ENCODE results near the gene PPFIA1. TPM values are rescaled to one million over a fixed set of nuclear protein-coding genes. Genes with fewer than 3 reads are reported as not detected.

PPFIA1 gene
- total and polyA plus RNA-seq, 3 donors from 2014 or later, result 110 to 144 (median 125) TPM

- intact Hi-C loops (cut with DNase I; ENCODE audit: low total_unique reads), result no loop called here
- 1 to 2% methylated on average over 41 to 42 of the region's 42 CpGs for WGBS, 2 donors
These were observed 128.6 kb downstream of the PPFIA1 start for GRCh38 chr11:70398834-70399680.

GRCh38 chr11:70399681-70400112 is 129.2 kb downstream of the PPFIA1 start:
- intact Hi-C loops (cut with DNase I; ENCODE audit: low total_unique reads), result no loop called here

More at GRCh38 chr11:70398834-70399680, 128.6 kb downstream of the PPFIA1 start:
- H3K4me1 ChIP-seq, result peaks cover 34% of the 10 kb centered on the region
- peak; percentile 32 for DNase-seq
- H3K9me3 ChIP-seq, result no peaks in the 10 kb centered on the region
- TF ChIP-seq POLR2A (IDR thresholded peaks at IDR 0.05), result no peak
- no peak for TF ChIP-seq CTCF (IDR thresholded peaks at IDR 0.05)
- peak overlapping the region; percentile 86 to 89 for H3K27ac ChIP-seq
- no peaks in the 10 kb centered on the region for H3K27me3 ChIP-seq
- peak overlapping the region; percentile 96 to 97 for H3K4me3 ChIP-seq
- no peaks in the 10 kb centered on the region for H3K36me3 ChIP-seq (ENCODE audit: low read depth, missing control alignments)

GRCh38 chr11:70400643-70401042 is 130.2 kb downstream of the PPFIA1 start:
- intact Hi-C loops (cut with DNase I; ENCODE audit: low total_unique reads), result no loop called here
- peak overlapping the region; percentile 86 to 89 for H3K27ac ChIP-seq
- no peak for DNase-seq
- H3K9me3 ChIP-seq, result no peaks in the 10 kb centered on the region
- no peaks in the 10 kb centered on the region for H3K36me3 ChIP-seq (ENCODE audit: low read depth, missing control alignments)
- no peak overlapping the region for H3K4me3 ChIP-seq
- 56 to 68% methylated on average over 8 of the region's 8 CpGs for WGBS, 2 donors
- no peaks in the 10 kb centered on the region for H3K27me3 ChIP-seq
- no peak for TF ChIP-seq POLR2A (IDR thresholded peaks at IDR 0.05)
- no peak for TF ChIP-seq CTCF (IDR thresholded peaks at IDR 0.05)
- H3K4me1 ChIP-seq, result peaks cover 37% of the 10 kb centered on the region

More at GRCh38 chr11:70399681-70400112, 129.2 kb downstream of the PPFIA1 start:
- DNase-seq, result peak; percentile 92
- Histone ChIP-seq H3K4me1 (peaks cover 34% of the 10 kb centered on the region), H3K9me3 (no peaks in the 10 kb centered on the region), H3K27me3 (no peaks in the 10 kb centered on the region), H3K36me3 (ENCODE audit: low read depth, missing control alignments) (no peaks in the 10 kb centered on the region), H3K27ac (peak overlapping the region; percentile 86 to 89), H3K4me3 (peak overlapping the region; percentile 96 to 97)
- 0 to 1% methylated on average over 1 to 16 of the region's 16 CpGs for WGBS, 2 donors
- TF ChIP-seq POLR2A (IDR thresholded peaks at IDR 0.05), result no peak

- Histone ChIP-seq H3K27ac (peak overlapping the region in 1 of 2 donors; percentile 11), H3K4me1 (peaks cover 38% of the 10 kb centered on the region), H3K4me3 (no peak overlapping the region), H3K36me3 (ENCODE audit: low read depth, missing control alignments) (no peaks in the 10 kb centered on the region), H3K27me3 (no peaks in the 10 kb centered on the region), H3K9me3 (no peaks in the 10 kb centered on the region)
- WGBS, 2 donors, result 62 to 82% methylated on average over 10 of the region's 10 CpGs
- no peak for DNase-seq
- TF ChIP-seq CTCF (IDR thresholded peaks at IDR 0.05) (no peak), POLR2A (IDR thresholded peaks at IDR 0.05) (no peak)
- intact Hi-C loops (cut with DNase I; ENCODE audit: low total_unique reads), result no loop called here
These were observed 131.5 kb downstream of the PPFIA1 start for GRCh38 chr11:70402016-70402415.

- H3K9me3 ChIP-seq, result no peaks in the 10 kb centered on the region
- TF ChIP-seq POLR2A (IDR thresholded peaks at IDR 0.05), result no peak
- TF ChIP-seq CTCF (IDR thresholded peaks at IDR 0.05), result no peak
- no peaks in the 10 kb centered on the region for H3K36me3 ChIP-seq (ENCODE audit: low read depth, missing control alignments)
- no peak overlapping the region for H3K27ac ChIP-seq
- no peaks in the 10 kb centered on the region for H3K27me3 ChIP-seq
- WGBS, 2 donors, result 0 to 87% methylated on average over 1 of the region's 1 CpG
- H3K4me3 ChIP-seq, result no peak overlapping the region
- no peak for DNase-seq
- intact Hi-C loops (cut with DNase I; ENCODE audit: low total_unique reads), result no loop called here
- peaks cover 31% of the 10 kb centered on the region for H3K4me1 ChIP-seq
These were observed 132.2 kb downstream of the PPFIA1 start for GRCh38 chr11:70402685-70403084.

Measured in testis (tissue), 3 donors.